Esophagus muscularis mucosa (tissue), 4 donors: ENCODE measurements around the gene SPPL2C.

Experiments used
- EP300 ChIP-seq: sonication (generic); formaldehyde crosslinking; IDR thresholded peaks from one replicate; pipeline ENCODE4 v1.6.1; 2017; ENCODE audit warnings: antibody characterized with exemption
- POLR2A ChIP-seq: fragments of 450-650 bp; IDR thresholded peaks from one replicate; pipeline ENCODE4 v1.6.1; 2017; ENCODE audit warnings: antibody characterized with exemption, moderate library complexity, mild to moderate bottlenecking, low read depth
- TF ChIP-seq, protein P1 (sequence below), 3 experiments: fragments of 200-600 bp in 2 of 3; fragments of 450-650 bp in 1 of 3; sonication (generic) in 2 of 3; IDR thresholded peaks; one replicate each; pipeline ENCODE4 v1.5.1; 2017 to 2019; ENCODE audit warnings: antibody characterized with exemption in 3 of 3, mild to moderate bottlenecking in 2 of 3, moderate library complexity in 1 of 3

DNA sequence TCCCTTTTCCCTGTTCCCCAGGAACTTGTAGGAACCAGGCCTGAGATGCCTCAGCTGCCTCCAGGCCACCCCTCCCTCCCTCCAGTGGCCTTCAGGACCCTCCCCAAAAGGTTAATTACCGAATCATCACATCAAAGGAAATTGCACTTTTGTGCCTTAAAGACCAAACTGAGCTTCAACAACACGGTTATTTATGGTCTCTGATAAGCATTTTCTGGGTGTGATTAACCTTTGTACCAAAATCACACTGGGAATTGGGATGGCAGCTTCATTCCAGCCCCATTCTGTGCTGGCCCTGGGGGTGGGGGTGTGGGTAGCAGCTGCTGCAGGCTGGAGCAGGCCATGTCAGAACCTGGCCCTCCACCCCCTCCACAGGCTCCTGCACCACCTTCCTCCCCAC, 43.9 kb upstream of the SPPL2C start:
- TF ChIP-seq, protein P1, sequence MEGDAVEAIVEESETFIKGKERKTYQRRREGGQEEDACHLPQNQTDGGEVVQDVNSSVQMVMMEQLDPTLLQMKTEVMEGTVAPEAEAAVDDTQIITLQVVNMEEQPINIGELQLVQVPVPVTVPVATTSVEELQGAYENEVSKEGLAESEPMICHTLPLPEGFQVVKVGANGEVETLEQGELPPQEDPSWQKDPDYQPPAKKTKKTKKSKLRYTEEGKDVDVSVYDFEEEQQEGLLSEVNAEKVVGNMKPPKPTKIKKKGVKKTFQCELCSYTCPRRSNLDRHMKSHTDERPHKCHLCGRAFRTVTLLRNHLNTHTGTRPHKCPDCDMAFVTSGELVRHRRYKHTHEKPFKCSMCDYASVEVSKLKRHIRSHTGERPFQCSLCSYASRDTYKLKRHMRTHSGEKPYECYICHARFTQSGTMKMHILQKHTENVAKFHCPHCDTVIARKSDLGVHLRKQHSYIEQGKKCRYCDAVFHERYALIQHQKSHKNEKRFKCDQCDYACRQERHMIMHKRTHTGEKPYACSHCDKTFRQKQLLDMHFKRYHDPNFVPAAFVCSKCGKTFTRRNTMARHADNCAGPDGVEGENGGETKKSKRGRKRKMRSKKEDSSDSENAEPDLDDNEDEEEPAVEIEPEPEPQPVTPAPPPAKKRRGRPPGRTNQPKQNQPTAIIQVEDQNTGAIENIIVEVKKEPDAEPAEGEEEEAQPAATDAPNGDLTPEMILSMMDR (IDR thresholded peaks at IDR 0.05), result no peak
- TF ChIP-seq EP300 (no peak), POLR2A (no peak)
